ENCODE measurements around the gene RASA3.

The RASA3 gene

DNA sequence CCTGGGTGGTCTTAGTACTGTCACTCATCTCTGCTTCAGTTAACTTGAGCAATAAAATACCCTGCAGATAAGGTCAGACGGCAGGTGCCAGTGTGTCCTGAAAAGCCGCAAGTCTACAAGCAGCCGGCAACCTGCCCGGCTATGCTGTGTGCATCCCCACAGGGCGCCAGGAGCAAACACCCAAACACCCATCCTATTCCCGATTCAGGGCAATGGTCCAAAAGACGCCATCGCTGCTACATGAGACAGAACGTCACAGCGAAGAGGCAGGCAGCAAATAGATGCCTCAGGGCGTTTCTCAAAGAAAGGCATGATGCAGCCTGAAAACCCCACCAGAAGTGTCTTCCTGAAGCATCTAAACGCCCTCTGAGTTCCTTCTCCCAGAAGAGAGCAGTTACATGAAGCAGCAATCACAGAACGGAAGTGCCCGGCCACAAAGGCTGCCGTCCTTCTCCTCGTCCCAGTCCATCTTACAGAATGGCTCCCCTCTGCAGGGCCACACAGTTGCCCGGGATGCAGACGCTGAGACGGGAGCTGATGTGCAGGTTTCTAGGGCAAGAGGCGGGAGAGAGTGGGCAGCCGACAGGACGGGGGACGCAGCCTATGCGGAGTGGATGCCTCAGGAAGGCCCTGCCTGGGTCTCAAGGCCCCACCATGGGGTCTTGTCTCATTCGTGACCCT, 35.1 kb downstream of the RASA3 start:
- no peak overlapping the region for H3K4me3 ChIP-seq (ENCODE audit: low read length)
- no peak overlapping the region for H3K9ac ChIP-seq (ENCODE audit: low read length)
- no peaks in the 10 kb centered on the region for H3K9me3 ChIP-seq (ENCODE audit: control insufficient read depth, low read length)
- H3K36me3 ChIP-seq (ENCODE audit: control insufficient read depth, insufficient read depth, low read length), result no peaks in the 10 kb centered on the region
- H3K27me3 ChIP-seq (ENCODE audit: control insufficient read depth, insufficient read depth, low read length), result no peaks in the 10 kb centered on the region
- H3K4me1 ChIP-seq (ENCODE audit: control insufficient read depth, insufficient read depth, low read length), result peaks cover 8% of the 10 kb centered on the region

DNA sequence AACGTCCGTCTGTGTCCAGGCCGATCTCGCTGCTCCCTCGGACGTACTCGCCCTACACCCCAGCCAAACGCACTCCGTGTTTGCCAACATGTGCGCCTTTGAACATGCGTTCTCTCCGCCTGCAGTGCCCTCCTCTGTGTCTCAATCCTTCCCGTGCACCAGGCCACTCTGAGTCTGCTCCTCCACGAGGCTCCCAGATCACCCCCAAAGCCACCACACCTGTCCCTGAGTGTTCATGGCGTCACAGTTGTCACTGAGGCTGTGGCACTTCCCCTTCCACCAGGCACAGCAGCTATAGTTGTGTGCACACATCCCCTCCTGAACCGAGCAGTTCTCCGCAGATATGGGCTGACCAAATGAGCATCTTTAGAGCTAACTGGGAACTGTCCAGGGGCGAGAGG, 35.6 kb downstream of the RASA3 start:
- Histone ChIP-seq H3K9ac (ENCODE audit: low read length) (no peak overlapping the region), H3K36me3 (ENCODE audit: control insufficient read depth, insufficient read depth, low read length) (no peaks in the 10 kb centered on the region), H3K9me3 (ENCODE audit: control insufficient read depth, low read length) (no peaks in the 10 kb centered on the region), H3K27me3 (ENCODE audit: control insufficient read depth, insufficient read depth, low read length) (no peaks in the 10 kb centered on the region), H3K4me1 (ENCODE audit: control insufficient read depth, insufficient read depth, low read length) (peaks cover 8% of the 10 kb centered on the region), H3K4me3 (ENCODE audit: low read length) (no peak overlapping the region)

DNA sequence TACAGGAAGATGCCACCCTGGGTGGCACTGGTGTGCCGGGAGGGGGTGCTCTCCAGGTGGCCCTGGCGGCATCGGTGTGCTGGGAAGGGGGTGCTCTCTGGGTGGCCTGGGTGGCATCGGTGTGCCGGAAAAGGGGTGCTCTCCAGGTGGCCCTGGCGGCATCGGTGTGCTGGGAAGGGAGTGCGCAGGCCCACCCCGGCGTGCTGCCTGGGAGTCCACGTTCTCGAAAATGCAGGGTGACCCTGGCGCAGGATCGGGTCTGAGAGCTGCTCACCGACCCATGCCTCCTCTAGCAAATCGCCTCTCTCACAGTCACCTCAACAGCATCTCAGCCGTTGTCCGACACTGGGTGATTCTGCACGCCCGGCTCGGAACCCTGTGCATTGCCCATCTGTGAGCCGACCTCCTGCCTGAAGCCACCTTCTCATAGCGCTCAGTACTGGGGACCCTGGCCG, 36.4 kb downstream of the RASA3 start:
- Histone ChIP-seq H3K27me3 (ENCODE audit: control insufficient read depth, insufficient read depth, low read length) (no peaks in the 10 kb centered on the region), H3K4me3 (ENCODE audit: low read length) (no peak overlapping the region), H3K4me1 (ENCODE audit: control insufficient read depth, insufficient read depth, low read length) (peaks cover 5% of the 10 kb centered on the region), H3K36me3 (ENCODE audit: control insufficient read depth, insufficient read depth, low read length) (no peaks in the 10 kb centered on the region), H3K9me3 (ENCODE audit: control insufficient read depth, low read length) (no peaks in the 10 kb centered on the region), H3K9ac (ENCODE audit: low read length) (no peak overlapping the region)

DNA sequence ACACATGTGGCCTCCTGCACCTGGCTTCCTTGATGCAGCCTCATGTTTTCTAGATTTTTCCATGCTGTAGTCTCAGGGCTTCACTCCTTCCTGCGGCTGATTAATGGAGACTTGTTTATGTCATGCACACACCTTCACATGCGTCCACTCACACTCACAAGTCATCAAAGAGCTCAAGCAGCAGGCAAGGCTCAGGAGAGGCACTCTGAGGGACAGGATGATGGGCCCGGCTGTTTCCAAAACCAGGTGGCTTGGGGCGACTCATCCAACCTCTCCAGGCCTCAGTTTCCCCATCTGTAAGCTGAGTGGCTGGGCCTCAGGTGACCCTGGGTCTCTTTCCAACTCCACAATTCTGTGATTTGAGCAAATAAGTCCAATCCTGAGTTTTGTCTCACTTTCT, 36.9 kb downstream of the RASA3 start:
- Histone ChIP-seq H3K4me1 (ENCODE audit: control insufficient read depth, insufficient read depth, low read length) (peaks cover 4% of the 10 kb centered on the region), H3K9me3 (ENCODE audit: control insufficient read depth, low read length) (no peaks in the 10 kb centered on the region)

DNA sequence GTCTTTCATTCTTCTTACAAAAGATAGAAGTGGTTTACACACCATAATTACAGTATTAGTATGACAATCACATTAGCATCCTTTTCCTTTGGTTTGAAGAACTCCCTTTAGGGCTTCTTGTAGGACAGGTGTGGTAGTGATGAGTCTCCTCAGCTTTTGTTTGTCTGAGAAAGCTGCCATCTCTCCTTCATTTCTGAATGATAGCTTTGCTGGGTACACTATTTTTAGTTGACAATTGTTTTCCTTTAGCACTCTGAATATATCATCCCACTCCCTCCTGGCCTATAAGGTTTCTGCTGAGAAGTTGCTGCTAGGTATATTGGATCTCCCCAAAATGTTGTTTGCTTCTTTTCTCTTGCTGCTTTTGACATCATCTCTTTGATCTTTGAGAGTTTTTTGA, 39.3 kb downstream of the RASA3 start:
- no peaks in the 10 kb centered on the region for H3K27me3 ChIP-seq (ENCODE audit: control insufficient read depth, insufficient read depth, low read length)
- no peaks in the 10 kb centered on the region for H3K36me3 ChIP-seq (ENCODE audit: control insufficient read depth, insufficient read depth, low read length)
- no peak overlapping the region for H3K9ac ChIP-seq (ENCODE audit: low read length)
- H3K9me3 ChIP-seq (ENCODE audit: control insufficient read depth, low read length), result no peaks in the 10 kb centered on the region
- no peaks in the 10 kb centered on the region for H3K4me1 ChIP-seq (ENCODE audit: control insufficient read depth, insufficient read depth, low read length)
- no peak overlapping the region for H3K4me3 ChIP-seq (ENCODE audit: low read length)

More for the DNA sequence above, 36.9 kb downstream of the RASA3 start:
- Histone ChIP-seq H3K9ac (ENCODE audit: low read length) (no peak overlapping the region), H3K36me3 (ENCODE audit: control insufficient read depth, insufficient read depth, low read length) (no peaks in the 10 kb centered on the region), H3K4me3 (ENCODE audit: low read length) (no peak overlapping the region), H3K27me3 (ENCODE audit: control insufficient read depth, insufficient read depth, low read length) (no peaks in the 10 kb centered on the region)

DNA sequence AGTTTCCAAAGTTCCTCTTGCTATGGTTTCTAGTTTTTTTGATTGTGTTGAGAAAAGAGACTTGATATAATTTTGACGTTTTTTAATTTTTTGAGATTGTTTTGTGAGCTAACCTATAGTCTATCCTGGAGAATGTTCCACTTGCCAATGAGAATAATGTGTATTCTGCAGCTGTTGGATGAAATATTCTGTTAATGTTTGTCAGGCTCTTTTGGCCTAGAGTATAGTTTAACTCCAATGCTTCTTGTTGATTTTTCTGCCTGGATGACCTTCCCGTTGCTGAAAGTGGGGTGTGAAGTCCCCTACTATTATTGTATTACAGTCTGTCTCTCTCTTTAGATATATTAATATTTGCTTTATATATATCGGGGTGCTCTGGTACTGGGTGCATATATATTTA, 40.0 kb downstream of the RASA3 start:
- Histone ChIP-seq H3K4me1 (ENCODE audit: control insufficient read depth, insufficient read depth, low read length) (no peaks in the 10 kb centered on the region), H3K9me3 (ENCODE audit: control insufficient read depth, low read length) (no peaks in the 10 kb centered on the region), H3K27me3 (ENCODE audit: control insufficient read depth, insufficient read depth, low read length) (no peaks in the 10 kb centered on the region), H3K36me3 (ENCODE audit: control insufficient read depth, insufficient read depth, low read length) (no peaks in the 10 kb centered on the region), H3K4me3 (ENCODE audit: low read length) (no peak overlapping the region), H3K9ac (ENCODE audit: low read length) (no peak overlapping the region)

DNA sequence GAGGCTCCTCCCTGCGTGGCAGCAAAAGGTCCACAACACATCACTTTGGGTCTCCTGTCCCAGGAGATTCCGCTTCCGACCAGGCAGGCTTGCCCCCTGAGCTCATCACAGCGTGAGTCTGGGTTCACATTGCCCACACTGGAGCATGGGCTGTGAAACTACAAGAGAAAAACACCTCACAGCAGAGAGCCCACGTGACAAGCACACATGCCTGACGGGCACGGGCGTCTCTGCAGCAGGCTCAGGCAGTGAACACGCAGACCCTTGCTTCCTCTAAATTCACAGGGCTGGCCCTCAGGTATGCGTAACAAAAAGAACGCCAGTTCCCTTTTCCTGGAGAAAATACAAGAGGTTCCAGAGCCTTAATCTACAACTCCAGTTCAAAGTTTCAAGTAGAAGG, 41.9 kb downstream of the RASA3 start:
- H3K4me3 ChIP-seq (ENCODE audit: low read length), result no peak overlapping the region
- no peak overlapping the region for H3K9ac ChIP-seq (ENCODE audit: low read length)
- H3K9me3 ChIP-seq (ENCODE audit: control insufficient read depth, low read length), result no peaks in the 10 kb centered on the region

DNA sequence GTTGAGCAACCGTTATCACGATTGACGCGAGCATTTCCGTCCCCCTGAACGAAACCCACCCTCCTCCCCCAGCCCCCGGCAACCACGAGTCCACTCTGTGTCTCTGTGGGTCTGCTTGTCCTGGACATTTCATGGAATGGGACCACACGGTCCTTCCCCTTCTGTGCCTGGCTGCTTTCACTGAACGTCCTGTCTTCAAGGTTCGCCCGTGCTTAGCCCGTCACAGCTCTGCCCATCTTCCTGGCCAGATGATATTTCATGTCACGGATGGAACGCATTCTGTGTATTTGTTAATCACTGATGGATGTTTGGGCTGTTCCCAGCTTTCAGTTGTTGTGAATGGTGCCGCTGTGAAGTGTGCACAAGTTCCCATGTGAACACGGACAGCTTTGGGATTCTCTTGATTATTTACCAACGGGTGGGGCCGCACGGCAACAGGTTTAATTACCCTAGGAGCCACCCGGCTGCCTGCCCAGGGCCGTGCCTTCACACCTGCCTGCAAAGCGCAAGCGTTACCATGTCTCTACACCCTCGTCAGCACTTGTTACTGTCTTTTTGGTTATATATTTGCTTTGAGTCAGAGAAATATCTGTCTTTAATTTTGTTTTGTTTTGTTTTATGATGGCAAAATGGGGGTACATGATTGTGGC, 42.5 kb downstream of the RASA3 start:
- no peaks in the 10 kb centered on the region for H3K36me3 ChIP-seq (ENCODE audit: control insufficient read depth, insufficient read depth, low read length)
- no peaks in the 10 kb centered on the region for H3K9me3 ChIP-seq (ENCODE audit: control insufficient read depth, low read length)
- no peaks in the 10 kb centered on the region for H3K27me3 ChIP-seq (ENCODE audit: control insufficient read depth, insufficient read depth, low read length)
- no peak overlapping the region for H3K9ac ChIP-seq (ENCODE audit: low read length)
- no peaks in the 10 kb centered on the region for H3K4me1 ChIP-seq (ENCODE audit: control insufficient read depth, insufficient read depth, low read length)
- H3K4me3 ChIP-seq (ENCODE audit: low read length), result no peak overlapping the region

More for the DNA sequence above, 41.9 kb downstream of the RASA3 start:
- no peaks in the 10 kb centered on the region for H3K27me3 ChIP-seq (ENCODE audit: control insufficient read depth, insufficient read depth, low read length)
- H3K36me3 ChIP-seq (ENCODE audit: control insufficient read depth, insufficient read depth, low read length), result no peaks in the 10 kb centered on the region
- no peaks in the 10 kb centered on the region for H3K4me1 ChIP-seq (ENCODE audit: control insufficient read depth, insufficient read depth, low read length)

DNA sequence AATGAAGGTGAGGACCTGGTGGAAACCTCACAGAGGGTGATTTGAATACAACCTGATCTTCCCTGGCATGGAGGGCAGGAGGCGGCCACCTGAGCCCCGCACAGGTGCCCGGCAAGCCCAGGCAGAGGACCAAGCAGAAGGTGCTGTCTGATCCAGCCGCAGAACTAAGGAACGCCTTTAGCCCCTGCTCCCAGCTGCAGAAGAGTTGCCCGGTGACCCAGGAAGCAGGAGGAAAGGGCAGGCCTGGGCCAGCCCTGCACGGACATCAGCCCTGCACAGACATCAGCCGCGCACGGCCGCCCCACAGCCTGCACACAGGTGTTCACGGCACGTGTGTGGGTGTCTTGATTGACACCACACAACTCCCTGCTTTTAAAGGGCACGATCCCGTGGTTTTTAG, 43.1 kb downstream of the RASA3 start:
- H3K9me3 ChIP-seq (ENCODE audit: control insufficient read depth, low read length), result no peaks in the 10 kb centered on the region
- no peaks in the 10 kb centered on the region for H3K4me1 ChIP-seq (ENCODE audit: control insufficient read depth, insufficient read depth, low read length)
- H3K36me3 ChIP-seq (ENCODE audit: control insufficient read depth, insufficient read depth, low read length), result no peaks in the 10 kb centered on the region
- H3K4me3 ChIP-seq (ENCODE audit: low read length), result no peak overlapping the region
- no peak overlapping the region for H3K9ac ChIP-seq (ENCODE audit: low read length)
- H3K27me3 ChIP-seq (ENCODE audit: control insufficient read depth, insufficient read depth, low read length), result no peaks in the 10 kb centered on the region

DNA sequence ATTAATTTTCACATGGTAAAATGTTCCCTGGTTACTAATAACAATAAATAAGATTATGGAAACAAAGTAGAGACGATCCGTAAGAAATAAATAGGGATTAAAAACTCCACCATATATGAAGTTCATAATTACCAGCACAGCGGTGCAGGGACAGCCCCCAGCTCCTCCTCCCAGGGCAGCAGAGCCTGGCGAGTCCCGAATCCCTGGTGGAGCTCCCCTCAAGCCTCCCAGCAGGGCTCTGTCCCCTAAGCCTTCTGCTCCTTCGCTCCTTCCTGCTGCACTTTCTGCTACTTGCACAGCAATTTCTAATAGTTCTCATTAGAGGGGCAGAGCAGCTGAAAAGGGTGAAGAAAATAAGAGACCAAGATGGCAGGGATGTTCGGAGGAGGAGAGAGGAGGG, 43.6 kb downstream of the RASA3 start:
- Histone ChIP-seq H3K4me1 (ENCODE audit: control insufficient read depth, insufficient read depth, low read length) (no peaks in the 10 kb centered on the region), H3K9ac (ENCODE audit: low read length) (no peak overlapping the region), H3K9me3 (ENCODE audit: control insufficient read depth, low read length) (no peaks in the 10 kb centered on the region), H3K36me3 (ENCODE audit: control insufficient read depth, insufficient read depth, low read length) (no peaks in the 10 kb centered on the region), H3K4me3 (ENCODE audit: low read length) (no peak overlapping the region), H3K27me3 (ENCODE audit: control insufficient read depth, insufficient read depth, low read length) (no peaks in the 10 kb centered on the region)

DNA sequence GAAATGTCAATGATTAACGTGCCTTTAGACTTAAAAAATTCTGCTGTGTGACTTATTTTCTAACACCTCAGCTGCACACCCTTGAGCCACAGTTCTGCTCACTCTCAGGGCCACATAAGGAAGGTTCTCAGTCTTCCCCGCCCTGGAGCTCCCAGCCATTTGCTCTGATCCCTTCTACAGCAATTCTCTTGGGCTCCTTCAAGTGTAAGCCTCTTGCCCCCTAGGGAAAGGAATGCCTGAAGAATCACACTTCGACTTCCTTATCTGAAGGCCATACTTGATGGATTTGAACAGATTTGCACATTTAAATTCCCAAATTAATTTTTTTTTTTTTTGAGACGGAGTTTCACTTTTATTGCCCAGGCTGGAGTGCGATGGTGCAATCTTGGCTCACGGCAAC, 44.2 kb downstream of the RASA3 start:
- no peaks in the 10 kb centered on the region for H3K36me3 ChIP-seq (ENCODE audit: control insufficient read depth, insufficient read depth, low read length)
- H3K9ac ChIP-seq (ENCODE audit: low read length), result no peak overlapping the region
- H3K9me3 ChIP-seq (ENCODE audit: control insufficient read depth, low read length), result no peaks in the 10 kb centered on the region
- no peak overlapping the region for H3K4me3 ChIP-seq (ENCODE audit: low read length)
- H3K27me3 ChIP-seq (ENCODE audit: control insufficient read depth, insufficient read depth, low read length), result no peaks in the 10 kb centered on the region
- H3K4me1 ChIP-seq (ENCODE audit: control insufficient read depth, insufficient read depth, low read length), result no peaks in the 10 kb centered on the region

DNA sequence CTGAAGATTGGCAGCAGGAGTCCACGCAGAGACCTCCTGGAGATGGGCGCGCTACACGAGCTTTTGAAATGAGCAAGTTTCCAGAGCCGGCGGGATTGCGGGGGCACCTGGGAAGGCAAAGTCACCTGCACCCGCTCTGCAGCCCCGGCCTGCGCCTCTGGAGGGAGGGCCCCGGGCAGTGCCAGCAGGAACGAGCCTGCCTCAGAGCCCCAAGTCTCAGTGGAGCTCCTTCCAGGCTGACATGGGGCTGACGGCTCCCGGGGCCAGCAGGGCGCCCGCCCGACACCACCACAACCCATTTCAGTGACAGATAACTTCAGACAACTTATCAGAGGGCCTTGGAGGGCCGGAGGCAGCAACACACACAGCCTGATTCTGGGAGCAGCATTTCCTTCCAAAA, 45.0 kb downstream of the RASA3 start:
- H3K9ac ChIP-seq (ENCODE audit: low read length), result no peak overlapping the region
- no peaks in the 10 kb centered on the region for H3K9me3 ChIP-seq (ENCODE audit: control insufficient read depth, low read length)
- no peaks in the 10 kb centered on the region for H3K27me3 ChIP-seq (ENCODE audit: control insufficient read depth, insufficient read depth, low read length)
- H3K4me1 ChIP-seq (ENCODE audit: control insufficient read depth, insufficient read depth, low read length), result no peaks in the 10 kb centered on the region
- no peaks in the 10 kb centered on the region for H3K36me3 ChIP-seq (ENCODE audit: control insufficient read depth, insufficient read depth, low read length)
- no peak overlapping the region for H3K4me3 ChIP-seq (ENCODE audit: low read length)

Measured in mucosa of stomach (tissue), 1 donor.